GM12892 (cell line): ENCODE measurements around the gene ATP5F1D.

ENCODE experiments used
- POLR2A ChIP-seq: IDR thresholded peaks from 2 replicates; pipeline ENCODE4 v1.6.1; 2011; ENCODE audit warnings: low read depth, low read length, control low read depth
- TAF1 ChIP-seq: IDR thresholded peaks from 2 replicates; pipeline ENCODE4 v1.6.1; 2011; ENCODE audit warnings: low read depth, mild to moderate bottlenecking, control low read depth, low read length, borderline replicate concordance

DNA sequence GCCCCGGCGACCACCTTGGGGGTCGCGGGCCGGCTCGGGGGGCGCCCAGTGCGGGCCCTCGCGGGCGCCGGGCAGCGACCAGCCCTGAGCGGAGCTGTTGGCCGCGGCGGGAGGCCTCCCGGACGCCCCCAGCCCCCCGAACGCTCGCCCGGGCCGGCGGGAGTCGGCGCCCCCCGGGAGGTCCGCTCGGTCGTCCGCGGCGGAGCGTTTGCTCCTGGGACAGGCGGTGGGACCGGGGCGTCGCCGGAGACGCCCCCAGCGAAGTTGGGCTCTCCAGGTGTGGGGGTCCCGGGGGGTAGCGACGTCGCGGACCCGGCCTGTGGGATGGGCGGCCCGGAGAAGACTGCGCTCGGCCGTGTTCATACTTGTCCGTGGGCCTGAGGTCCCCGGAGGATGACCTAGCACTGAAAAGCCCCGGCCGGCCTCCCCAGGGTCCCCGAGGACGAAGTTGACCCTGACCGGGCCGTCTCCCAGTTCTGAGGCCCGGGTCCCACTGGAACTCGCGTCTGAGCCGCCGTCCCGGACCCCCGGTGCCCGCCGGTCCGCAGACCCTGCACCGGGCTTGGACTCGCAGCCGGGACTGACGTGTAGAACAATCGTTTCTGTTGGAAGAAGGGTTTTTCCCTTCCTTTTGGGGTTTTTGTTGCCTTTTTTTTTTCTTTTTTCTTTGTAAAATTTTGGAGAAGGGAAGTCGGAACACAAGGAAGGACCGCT, 35.2 kb upstream of the ATP5F1D start:
- TF ChIP-seq POLR2A, result no peak
- no peak for TF ChIP-seq TAF1
